GM19351 (cell line): Measurements from ENCODE around the gene DRD3.

ENCODE experiments used
- ATAC-seq: cut with Tn5 transposase; IDR thresholded peaks from one replicate; pipeline ENCODE4 v1.9.1; 2021; ENCODE audit warnings: mild to moderate bottlenecking, moderate library complexity; ENCODE audit not compliant: unreplicated experiment

DRD3 gene

GRCh38 chr3:114079761-114080160, 99.1 kb downstream of the DRD3 start:
- ATAC-seq, result no peak

DNA sequence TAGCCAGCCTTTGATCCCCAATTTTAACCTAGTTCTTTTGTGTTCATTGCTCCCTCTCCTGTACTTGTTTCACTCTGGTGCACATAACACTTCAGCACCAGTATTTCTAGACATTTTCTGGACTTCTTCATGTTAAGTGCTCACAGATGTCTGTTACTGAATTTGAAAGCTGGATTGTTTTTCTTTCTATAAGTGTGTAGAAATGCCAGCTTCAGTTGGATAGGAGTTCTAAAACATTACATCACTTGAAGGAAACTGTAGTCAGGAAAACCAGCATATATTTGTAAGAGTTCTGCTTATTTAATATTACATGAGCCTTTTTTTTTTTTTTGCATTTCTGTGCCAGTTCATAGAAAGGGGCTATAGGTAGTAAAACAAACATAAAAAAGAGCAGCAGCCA, 100.7 kb downstream of the DRD3 start:
- no peak for ATAC-seq
